Endothelial cell of umbilical vein (primary cell): ENCODE data around the gene CCM2. TPM values are rescaled to one million over a fixed set of nuclear protein-coding genes. Genes with fewer than 3 reads are reported as not detected.

Experiments used
- BruUV-seq: library from RNA; stranded (reverse); fragments of 400-500 nt; replicated peaks from 2 replicates; lab custom pipeline; 2021; lab: Mats Ljungman, UMichigan
- CTCF ChIA-PET: fragments of 300-600, 350-600 bp; sonication (Branson Sonifier 250); formaldehyde crosslinking; loops from one replicate; lab custom pipeline; 2021; ENCODE audit warnings: antibody characterized with exemption, inconsistent platforms; lab: Charles Lee
- POLR2A ChIA-PET: fragments of 300-600, 350-600 bp; sonication (Branson Sonifier 250); formaldehyde crosslinking; loops from one replicate; lab custom pipeline; 2021; ENCODE audit warnings: antibody characterized with exemption, inconsistent platforms; lab: Charles Lee
- DNase-seq: peaks from one replicate; pipeline ENCODE4 v3.0.0-alpha.2; 2011; ENCODE audit warnings: low read depth, low spot score
- FAIRE-seq: peaks from 2 replicates; lab custom pipeline; 2011; peaks lifted over from hg19 to GRCh38; lab: Jason Lieb, UNC
- H2AFZ ChIP-seq: 2 replicates; pipeline ENCODE4 v1.6.0; 2012; ENCODE audit warnings: low read depth, low read length, control low read depth, inconsistent platforms
- H3K27ac ChIP-seq: 2 replicates; pipeline ENCODE4 v1.5.1; 2011; ENCODE audit warnings: low read depth, mild to moderate bottlenecking, control low read depth, low read length, moderate library complexity; ENCODE audit not compliant: insufficient read depth
- H3K27me3 ChIP-seq, 2 experiments: 2 replicates each; pipeline versions ENCODE4 v1.6.0 to v1.6.1; 2011; ENCODE audit warnings: low read length in 2 of 2, mixed read lengths in 1 of 2; ENCODE audit not compliant: control insufficient read depth in 2 of 2, insufficient read depth in 2 of 2
- H3K36me3 ChIP-seq, 2 experiments: 2 replicates in 1 of 2; 3 replicates in 1 of 2; pipeline ENCODE4 v1.5.1; 2011; ENCODE audit warnings: low read length in 2 of 2, mild to moderate bottlenecking in 1 of 2, moderate library complexity in 1 of 2; ENCODE audit not compliant: control insufficient read depth in 2 of 2, insufficient read depth in 2 of 2; ENCODE audit errors: extremely low read depth in 1 of 2
- H3K4me1 ChIP-seq: 3 replicates; pipeline ENCODE4 v1.5.1; 2011; ENCODE audit warnings: mild to moderate bottlenecking, low read length; ENCODE audit not compliant: control insufficient read depth, insufficient read depth; ENCODE audit errors: extremely low read depth
- H3K4me2 ChIP-seq: 2 replicates; pipeline ENCODE4 v1.6.1; 2011; ENCODE audit warnings: low read length, control low read depth, mixed read lengths; ENCODE audit not compliant: insufficient read depth
- H3K4me3 ChIP-seq, 3 experiments: fragments of 200-600 bp in 1 of 3; sonication (generic), shearing (Covaris generic) in 1 of 3; replicated peaks in 1 of 3; 2 replicates each; pipeline ENCODE4 v1.5.1; 2011 to 2016; ENCODE audit warnings: control low read depth in 3 of 3, low read length in 3 of 3, mild to moderate bottlenecking in 2 of 3, inconsistent platforms in 1 of 3, low read depth in 1 of 3, moderate library complexity in 1 of 3; ENCODE audit not compliant: insufficient read depth in 1 of 3
- H3K79me2 ChIP-seq: 2 replicates; pipeline ENCODE4 v1.6.0; 2012; ENCODE audit warnings: low read length, inconsistent platforms; ENCODE audit not compliant: control insufficient read depth, insufficient read depth
- H3K9ac ChIP-seq: replicated peaks from 2 replicates; pipeline ENCODE3; 2011; ENCODE audit warnings: low read length, control low read depth; ENCODE audit not compliant: insufficient read depth; ENCODE audit errors: extremely low read depth
- H3K9me1 ChIP-seq: replicated peaks from 3 replicates; pipeline ENCODE4 v1.6.0; 2011; ENCODE audit warnings: mild to moderate bottlenecking, low read length; ENCODE audit not compliant: control insufficient read depth, insufficient read depth; ENCODE audit errors: extremely low read depth
- H3K9me3 ChIP-seq: replicated peaks from 2 replicates; pipeline ENCODE4 v1.5.1; 2012; ENCODE audit warnings: low read length, inconsistent platforms; ENCODE audit not compliant: control insufficient read depth, insufficient read depth
- H4K20me1 ChIP-seq: replicated peaks from 2 replicates; pipeline ENCODE3; 2011; ENCODE audit warnings: mild to moderate bottlenecking, low read length; ENCODE audit not compliant: control insufficient read depth, insufficient read depth; ENCODE audit errors: extremely low read depth
- CTCF ChIP-seq, 2 donors: IDR thresholded peaks; 1 replicate in 1 of 2; 2 replicates in 1 of 2; pipeline ENCODE4 v1.5.1; 2011; ENCODE audit warnings: low read length in 2 of 2, mild to moderate bottlenecking in 2 of 2, moderate library complexity in 2 of 2, control low read depth in 1 of 2, inconsistent platforms in 1 of 2, low read depth in 1 of 2; ENCODE audit not compliant: insufficient read depth in 1 of 2; ENCODE audit errors: extremely low read depth in 1 of 2
- EZH2 ChIP-seq: IDR thresholded peaks from 2 replicates; pipeline ENCODE4 v1.6.1; 2012; ENCODE audit warnings: borderline replicate concordance, low read depth, mild to moderate bottlenecking, moderate library complexity, low read length, inconsistent platforms; ENCODE audit not compliant: severe bottlenecking
- FOS ChIP-seq: IDR thresholded peaks from 2 replicates; pipeline ENCODE4 v1.6.1; 2011; ENCODE audit warnings: mild to moderate bottlenecking, low read length, moderate library complexity, borderline replicate concordance; ENCODE audit not compliant: insufficient read depth
- GATA2 ChIP-seq: IDR thresholded peaks from 2 replicates; pipeline ENCODE4 v1.7.0; 2011; ENCODE audit warnings: low read depth, mild to moderate bottlenecking, moderate library complexity, mixed read lengths, low read length; ENCODE audit not compliant: insufficient read length, insufficient read depth
- JUN ChIP-seq: IDR thresholded peaks from 2 replicates; pipeline ENCODE4 v1.6.1; 2011; ENCODE audit warnings: borderline replicate concordance, low read depth; ENCODE audit not compliant: insufficient read length, insufficient read depth
- MAX ChIP-seq: IDR thresholded peaks from 2 replicates; pipeline ENCODE4 v1.6.1; 2011; ENCODE audit not compliant: insufficient read depth, insufficient read length
- MYC ChIP-seq: IDR thresholded peaks from one replicate; pipeline ENCODE4 v1.6.1; 2011; ENCODE audit warnings: mild to moderate bottlenecking, low read depth, low read length
- POLR2A ChIP-seq: IDR thresholded peaks from 2 replicates; pipeline ENCODE4 v1.6.1; 2012; ENCODE audit warnings: low read depth, mild to moderate bottlenecking, control low read depth, low read length
- POLR2AphosphoS5 ChIP-seq: IDR thresholded peaks from 2 replicates; pipeline ENCODE4 v1.6.1; 2012; ENCODE audit warnings: low read depth, mild to moderate bottlenecking, control low read depth, low read length, moderate library complexity; ENCODE audit not compliant: insufficient read depth
- dilution Hi-C: fragments of 300-500 bp; cut with MboI; formaldehyde crosslinking; loops from one replicate; pipeline ENCODE4 v1.15.0; 2019; ENCODE audit warnings: low sequenced_read_pairs; ENCODE audit not compliant: extremely low pct_ligation_motif_present
- intact Hi-C: fragments of 100-400 bp; cut with micrococcal nuclease; formaldehyde crosslinking; loops from one replicate; pipeline ENCODE4 v1.10.0; 2022
- polyA plus RNA-seq, 4 experiments: library from polyadenylated mRNA; depleted of rRNA in 3 of 4; stranded (reverse) in 3 of 4; unstranded in 1 of 4; fragments of >200 nt; gene quantifications; 2 replicates each; pipeline versions ENCODE4 v1.2.1 to v1.2.3, GENCODE V29; 2011 to 2012; ENCODE audit warnings: missing spikeins in 1 of 4
- total RNA-seq: library from RNA; stranded (reverse); gene quantifications from 2 replicates; pipeline ENCODE4 v1.2.3, GENCODE V29; 2021

Gene CCM2
- total and polyA plus RNA-seq, 2 donors (not counting 3 experiments of a cell fraction or from before 2014, with no cell fraction given) = 66.1 to 70.4 TPM

GRCh38 chr7:44959433-44959951 is 40.5 kb upstream of the CCM2 start:
- POLR2A ChIA-PET = no interaction called here
- Histone ChIP-seq H3K27me3 (peaks cover 2 to 4% of the 10 kb centered on the region in 2 experiments), H3K4me2 (no peak overlapping the region), H4K20me1 (no peaks in the 10 kb centered on the region), H3K79me2 (no peaks in the 10 kb centered on the region), H2AFZ (no peak overlapping the region), H3K9me1 (no peaks in the 10 kb centered on the region), H3K36me3 (no peaks in the 10 kb centered on the region), H3K27ac (no peak overlapping the region), H3K9ac (no peak overlapping the region), H3K4me3 (no peak overlapping the region), H3K9me3 (no peaks in the 10 kb centered on the region), H3K4me1 (peaks cover 3% of the 10 kb centered on the region)
- no peak for FAIRE-seq
- no peak for TF ChIP-seq MYC
- TF ChIP-seq EZH2 = no peak
- TF ChIP-seq POLR2AphosphoS5 = no peak
- no peak for TF ChIP-seq POLR2A
- dilution Hi-C loops (no loop called here), intact Hi-C loops (no loop called here)
- DNase-seq = no peak
- CTCF ChIA-PET = interaction anchor here (0.8 kb wide), 1 partner anchor 14 kb away, joined by 3 read pairs; no protein-coding TSS in a partner anchor
- BruUV-seq = no TSS peak

- CTCF ChIA-PET = no interaction called here
These were observed 39.9 kb upstream of the CCM2 start for GRCh38 chr7:44960011-44960580.

More at GRCh38 chr7:44960011-44960580, 39.9 kb upstream of the CCM2 start:
- BruUV-seq = no TSS peak
- intact Hi-C loops = no loop called here
- Histone ChIP-seq H3K79me2 (no peaks in the 10 kb centered on the region), H3K36me3 (no peaks in the 10 kb centered on the region), H3K4me2 (no peak overlapping the region), H4K20me1 (no peaks in the 10 kb centered on the region), H3K9me1 (no peaks in the 10 kb centered on the region), H3K4me1 (peaks cover 3% of the 10 kb centered on the region), H2AFZ (no peak overlapping the region), H3K27me3 (peaks cover 2 to 4% of the 10 kb centered on the region in 2 experiments), H3K9me3 (no peaks in the 10 kb centered on the region), H3K9ac (no peak overlapping the region), H3K4me3 (no peak overlapping the region), H3K27ac (no peak overlapping the region)
- dilution Hi-C loops = no loop called here
- POLR2A ChIA-PET = no interaction called here
- no peak for TF ChIP-seq GATA2
- TF ChIP-seq POLR2AphosphoS5 = no peak
- no peak for TF ChIP-seq FOS
- no peak for TF ChIP-seq EZH2
- no peak for TF ChIP-seq MYC
- no peak for TF ChIP-seq CTCF (IDR thresholded peaks at IDR 0.05; ENCODE audit: extremely low read depth in 1 of 2, insufficient read depth in 1 of 2, low read depth in 1 of 2, low read length in 2 of 2)
- no peak for TF ChIP-seq JUN
- no peak for TF ChIP-seq MAX
- TF ChIP-seq POLR2A = no peak
- FAIRE-seq (no peak), DNase-seq (no peak)
